ENCODE results near the gene ZSWIM6.

The ZSWIM6 gene

GRCh38 chr5:61349935-61350334 lies 17.9 kb downstream of the ZSWIM6 start:
- TF ChIP-seq, protein P1, sequence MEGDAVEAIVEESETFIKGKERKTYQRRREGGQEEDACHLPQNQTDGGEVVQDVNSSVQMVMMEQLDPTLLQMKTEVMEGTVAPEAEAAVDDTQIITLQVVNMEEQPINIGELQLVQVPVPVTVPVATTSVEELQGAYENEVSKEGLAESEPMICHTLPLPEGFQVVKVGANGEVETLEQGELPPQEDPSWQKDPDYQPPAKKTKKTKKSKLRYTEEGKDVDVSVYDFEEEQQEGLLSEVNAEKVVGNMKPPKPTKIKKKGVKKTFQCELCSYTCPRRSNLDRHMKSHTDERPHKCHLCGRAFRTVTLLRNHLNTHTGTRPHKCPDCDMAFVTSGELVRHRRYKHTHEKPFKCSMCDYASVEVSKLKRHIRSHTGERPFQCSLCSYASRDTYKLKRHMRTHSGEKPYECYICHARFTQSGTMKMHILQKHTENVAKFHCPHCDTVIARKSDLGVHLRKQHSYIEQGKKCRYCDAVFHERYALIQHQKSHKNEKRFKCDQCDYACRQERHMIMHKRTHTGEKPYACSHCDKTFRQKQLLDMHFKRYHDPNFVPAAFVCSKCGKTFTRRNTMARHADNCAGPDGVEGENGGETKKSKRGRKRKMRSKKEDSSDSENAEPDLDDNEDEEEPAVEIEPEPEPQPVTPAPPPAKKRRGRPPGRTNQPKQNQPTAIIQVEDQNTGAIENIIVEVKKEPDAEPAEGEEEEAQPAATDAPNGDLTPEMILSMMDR (IDR thresholded peaks at IDR 0.05): no peak
- H3K27ac ChIP-seq: no peak overlapping the region
- DNase-seq (ENCODE audit: low spot score): no peak
- no peak overlapping the region for H3K4me3 ChIP-seq

DNA sequence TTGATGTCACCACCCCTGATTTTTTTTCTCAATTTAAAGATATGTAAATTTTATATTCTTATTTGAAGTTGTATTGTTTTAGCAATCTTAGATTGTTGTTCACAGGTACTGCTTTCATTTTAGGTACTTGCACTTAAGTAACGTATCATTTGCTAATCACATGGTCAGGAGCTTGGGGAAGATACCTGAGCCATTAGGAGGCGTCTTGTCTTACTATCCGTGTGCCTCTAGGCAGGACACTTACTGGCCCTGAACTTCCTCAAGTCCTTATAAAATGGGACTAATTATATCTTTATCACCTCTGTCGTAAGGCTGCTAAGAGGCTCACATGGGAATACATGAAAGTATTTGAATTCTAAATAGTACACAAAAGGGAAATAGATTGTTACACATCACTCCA lies 18.5 kb downstream of the ZSWIM6 start:
- Histone ChIP-seq H3K4me3 (no peak overlapping the region), H3K27ac (no peak overlapping the region)
- TF ChIP-seq, protein P1 (IDR thresholded peaks at IDR 0.05): no peak
- DNase-seq (ENCODE audit: low spot score): no peak

DNA sequence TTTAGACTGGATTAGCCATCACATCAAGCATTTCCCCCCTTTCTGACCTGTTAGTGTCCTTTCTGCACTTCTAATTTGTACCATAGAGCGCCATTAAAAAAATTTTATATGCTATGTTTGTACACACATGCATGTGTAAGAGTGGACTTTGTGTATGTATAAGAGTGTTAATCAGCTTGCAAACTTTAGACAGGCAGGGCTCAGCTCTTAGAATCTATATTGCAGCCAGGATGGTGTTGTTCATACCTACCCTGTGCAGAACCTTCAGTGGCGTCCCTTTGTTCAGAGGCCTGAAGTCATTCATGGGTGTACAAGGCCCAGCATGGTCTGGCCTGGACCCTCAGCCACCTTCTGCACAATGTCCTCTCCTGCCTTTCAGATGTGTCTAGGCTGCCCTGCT lies 19.7 kb downstream of the ZSWIM6 start:
- DNase-seq (ENCODE audit: low spot score): no peak
- H3K4me3 ChIP-seq: no peak overlapping the region
- H3K27ac ChIP-seq: no peak overlapping the region
- TF ChIP-seq, protein P1 (IDR thresholded peaks at IDR 0.05): no peak

- DNase-seq (ENCODE audit: low spot score): no peak
- Histone ChIP-seq H3K27ac (no peak overlapping the region), H3K4me3 (no peak overlapping the region)
- TF ChIP-seq, protein P1 (IDR thresholded peaks at IDR 0.05): no peak
Observed at GRCh38 chr5:61352180-61352579, 20.1 kb downstream of the ZSWIM6 start.

DNA sequence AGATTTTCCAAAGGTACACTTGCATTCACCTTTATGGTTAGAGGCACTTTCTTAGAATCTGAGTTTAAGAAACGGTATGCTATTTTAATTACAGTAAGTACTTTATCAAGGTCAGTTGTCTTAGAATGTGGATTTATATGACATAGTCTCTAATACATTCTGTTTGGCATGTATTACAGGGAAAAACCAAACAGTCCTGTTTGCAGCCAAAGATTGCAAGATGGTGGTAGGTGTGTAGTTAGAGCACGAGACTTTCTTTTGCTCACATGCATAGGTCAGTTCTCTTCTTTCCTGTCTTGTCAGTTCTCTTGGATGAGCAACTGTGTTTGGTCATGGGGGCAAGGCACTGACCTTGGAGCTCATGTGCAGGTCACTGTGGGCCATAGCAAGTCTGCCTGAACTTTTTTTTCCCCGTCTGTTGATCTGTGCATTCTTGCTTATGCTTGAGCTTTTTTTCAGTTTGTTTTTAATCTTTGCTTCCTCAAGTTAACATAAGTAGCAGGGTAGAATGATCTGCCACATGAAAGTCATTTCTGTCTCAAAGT lies 20.6 kb downstream of the ZSWIM6 start:
- Histone ChIP-seq H3K27ac (no peak overlapping the region), H3K4me3 (no peak overlapping the region)
- DNase-seq (ENCODE audit: low spot score): no peak
- TF ChIP-seq, protein P1 (IDR thresholded peaks at IDR 0.05): no peak

DNA sequence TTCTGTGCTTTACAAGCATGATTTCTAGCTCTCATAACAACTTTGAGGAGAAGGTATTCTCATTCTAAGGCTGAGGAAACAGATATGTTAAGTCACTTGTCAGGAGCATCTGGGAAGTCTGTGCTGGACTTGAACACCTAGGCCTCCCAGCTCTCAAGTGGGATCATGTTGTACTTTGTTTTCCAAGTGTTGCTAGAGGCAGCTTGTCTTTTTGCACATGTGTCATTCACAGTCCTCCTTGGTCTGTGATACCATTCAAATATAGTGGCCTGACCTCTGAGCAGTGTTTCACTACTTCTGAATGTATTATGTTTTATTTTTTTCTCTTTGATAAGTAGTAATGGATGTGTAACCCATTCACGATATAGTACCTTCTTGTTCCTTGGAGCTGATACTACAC lies 21.2 kb downstream of the ZSWIM6 start:
- Histone ChIP-seq H3K4me3 (no peak overlapping the region), H3K27ac (no peak overlapping the region)
- TF ChIP-seq, protein P1 (IDR thresholded peaks at IDR 0.05): no peak
- no peak for DNase-seq (ENCODE audit: low spot score)

- Histone ChIP-seq H3K27ac (no peak overlapping the region), H3K4me3 (no peak overlapping the region)
- TF ChIP-seq, protein P1 (IDR thresholded peaks at IDR 0.05): no peak
- no peak for DNase-seq (ENCODE audit: low spot score)
Observed at GRCh38 chr5:61354199-61354598, 22.1 kb downstream of the ZSWIM6 start.
